NCI-H345 (cell line): ENCODE results near the gene NAALADL2.
"Not testable (repeated sequence)": the region's sequence is repeated elsewhere in the genome, so short reads cannot be mapped to it uniquely, and the experiment has no call there.

Experiments
- DNase-seq: peaks from one replicate; lab custom pipeline; 2025; lab: John Stamatoyannopoulos, UW

NAALADL2 gene

DNA sequence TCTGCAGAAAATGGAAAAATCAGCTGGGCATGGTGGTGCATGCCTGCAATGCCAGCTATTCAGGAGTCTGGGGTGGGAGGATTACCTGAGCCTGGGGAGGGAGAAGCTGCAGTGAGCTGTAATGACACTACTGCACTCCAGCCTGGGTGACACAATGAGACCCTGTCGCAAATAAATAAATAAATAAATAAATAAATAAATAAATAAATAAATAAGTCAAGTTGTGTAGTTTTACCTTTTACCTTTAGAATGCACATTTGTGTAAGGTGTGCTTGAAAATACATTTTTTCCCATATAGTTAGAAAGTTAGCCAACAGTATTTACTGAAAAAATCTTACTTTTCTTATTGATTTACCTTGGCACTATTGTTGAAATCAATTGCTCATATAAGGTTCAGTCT is 515.6 kb downstream of the NAALADL2 start:
- no peak for DNase-seq

DNA sequence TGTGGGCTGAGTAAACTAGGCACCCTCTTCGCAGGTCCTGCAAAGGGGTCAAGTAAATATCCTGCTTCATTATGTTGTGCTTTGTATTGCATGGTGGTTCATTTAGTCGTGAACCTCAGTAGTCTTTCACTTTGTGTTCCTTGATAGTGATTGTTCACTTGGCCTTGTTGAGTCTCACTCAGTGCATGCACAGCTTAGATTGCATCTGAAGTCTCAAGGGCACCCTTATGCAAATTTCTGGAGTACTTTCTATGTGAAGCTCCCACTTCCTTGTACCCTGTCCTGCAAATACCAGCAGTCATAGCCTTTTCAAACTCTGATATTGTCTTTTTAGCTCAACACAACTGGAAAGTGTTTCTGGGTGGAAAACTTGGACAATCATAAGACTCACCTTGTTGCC is 519.2 kb downstream of the NAALADL2 start:
- no peak for DNase-seq

DNA sequence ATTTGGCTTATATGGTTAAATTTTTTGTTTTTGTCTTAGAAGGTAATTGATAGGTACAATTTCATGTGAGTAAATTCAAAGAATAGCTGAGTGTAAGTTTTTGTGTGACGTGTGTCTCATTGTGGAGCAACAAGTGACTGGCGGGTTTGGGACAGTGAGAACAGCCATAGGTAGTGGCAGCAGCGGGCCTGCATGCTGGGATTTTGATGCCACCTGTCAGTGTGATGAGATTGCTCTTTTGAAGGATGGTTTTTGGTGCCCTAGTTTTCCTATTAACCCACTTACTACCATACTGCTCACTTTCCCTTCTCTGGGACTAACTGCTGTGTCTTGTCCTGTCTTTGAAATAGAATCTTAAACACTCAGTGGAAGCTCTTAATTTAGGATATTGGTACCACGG is 522.6 kb downstream of the NAALADL2 start:
- no peak for DNase-seq

DNA sequence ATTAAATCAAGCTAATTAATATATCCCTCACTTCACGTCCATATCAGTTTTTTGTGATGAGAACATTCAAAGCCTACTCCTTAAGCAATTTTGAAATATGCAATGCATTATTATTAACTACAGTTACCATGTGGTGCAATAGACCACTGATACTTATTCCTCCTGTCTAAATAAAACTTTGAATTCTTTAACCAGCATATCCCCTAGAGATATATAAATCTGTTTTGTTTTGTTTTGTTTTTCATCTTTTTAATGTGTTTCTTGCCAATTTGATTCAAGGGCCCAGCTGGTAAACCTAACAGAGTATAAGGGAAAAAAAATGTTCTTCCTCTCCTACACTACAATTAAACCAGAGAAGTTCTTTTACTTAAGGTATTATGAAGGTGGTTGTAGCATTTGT is 524.2 kb downstream of the NAALADL2 start:
- no peak for DNase-seq

- DNase-seq = no peak
Observed at GRCh38 chr3:175383813-175384212, 524.7 kb downstream of the NAALADL2 start.

- DNase-seq = no peak
Observed at GRCh38 chr3:175384569-175384968, 525.4 kb downstream of the NAALADL2 start.

- no peak for DNase-seq
Observed at GRCh38 chr3:175386630-175387029, 527.5 kb downstream of the NAALADL2 start.

DNA sequence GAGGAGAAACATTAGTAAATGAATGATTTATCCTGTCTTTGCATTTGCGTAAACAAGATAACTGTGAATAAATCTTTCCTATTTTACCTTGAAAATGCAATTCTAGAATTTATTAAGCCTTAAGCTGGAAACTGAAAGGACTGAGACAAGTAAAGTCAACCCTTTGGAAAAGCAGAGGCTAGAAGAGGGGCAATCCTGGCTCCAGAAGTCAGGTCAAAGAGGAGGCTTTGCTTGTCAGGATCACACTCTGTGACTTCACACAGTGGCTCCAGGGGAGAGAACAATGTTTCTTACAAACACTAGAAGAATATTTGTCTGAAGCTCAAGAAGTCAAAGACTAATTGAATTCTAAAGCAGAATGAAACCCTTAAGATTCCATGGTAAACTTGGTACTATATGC is 530.4 kb downstream of the NAALADL2 start:
- DNase-seq = no peak

GRCh38 chr3:175391601-175392000 is 532.5 kb downstream of the NAALADL2 start:
- no peak for DNase-seq

GRCh38 chr3:175392653-175393052 is 533.5 kb downstream of the NAALADL2 start:
- no peak for DNase-seq

DNA sequence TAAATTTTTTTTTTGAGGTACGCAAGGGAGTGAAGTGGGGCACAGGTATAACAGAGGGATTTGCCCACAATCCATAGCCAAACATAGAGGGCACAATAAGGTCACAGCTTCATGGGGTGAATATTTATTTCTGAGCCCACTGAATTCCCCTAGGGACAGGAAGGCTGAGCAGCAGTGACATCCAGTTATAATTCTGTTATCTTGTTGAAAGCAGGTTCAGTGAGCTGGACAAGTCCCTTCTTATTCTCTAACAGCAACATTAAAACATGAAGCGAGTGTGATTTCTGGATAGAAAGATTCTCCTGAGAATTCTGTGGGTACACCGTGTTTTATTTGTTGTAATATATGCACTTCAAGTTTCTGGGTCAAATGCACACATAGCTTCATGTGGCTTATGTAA is 538.2 kb downstream of the NAALADL2 start:
- DNase-seq = no peak

DNA sequence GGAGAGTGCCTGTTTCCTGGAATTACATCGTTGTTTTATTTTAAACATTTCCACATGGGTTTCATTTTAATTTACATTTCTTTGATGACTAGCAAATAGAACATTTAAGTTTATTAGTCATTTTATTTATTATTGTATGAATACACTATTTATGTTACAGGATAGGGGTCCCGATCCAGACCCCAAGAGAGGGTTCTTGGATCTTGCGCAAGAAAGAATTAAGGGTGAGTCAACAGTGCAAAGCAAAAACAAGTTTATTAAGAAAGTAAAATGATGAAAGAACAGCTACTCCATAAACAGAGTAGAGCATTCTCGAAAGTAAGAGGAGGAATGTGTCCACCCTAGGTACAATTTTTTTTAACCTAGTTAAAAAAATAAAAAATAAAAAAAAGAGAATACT is 539.5 kb downstream of the NAALADL2 start:
- DNase-seq = no peak

DNA sequence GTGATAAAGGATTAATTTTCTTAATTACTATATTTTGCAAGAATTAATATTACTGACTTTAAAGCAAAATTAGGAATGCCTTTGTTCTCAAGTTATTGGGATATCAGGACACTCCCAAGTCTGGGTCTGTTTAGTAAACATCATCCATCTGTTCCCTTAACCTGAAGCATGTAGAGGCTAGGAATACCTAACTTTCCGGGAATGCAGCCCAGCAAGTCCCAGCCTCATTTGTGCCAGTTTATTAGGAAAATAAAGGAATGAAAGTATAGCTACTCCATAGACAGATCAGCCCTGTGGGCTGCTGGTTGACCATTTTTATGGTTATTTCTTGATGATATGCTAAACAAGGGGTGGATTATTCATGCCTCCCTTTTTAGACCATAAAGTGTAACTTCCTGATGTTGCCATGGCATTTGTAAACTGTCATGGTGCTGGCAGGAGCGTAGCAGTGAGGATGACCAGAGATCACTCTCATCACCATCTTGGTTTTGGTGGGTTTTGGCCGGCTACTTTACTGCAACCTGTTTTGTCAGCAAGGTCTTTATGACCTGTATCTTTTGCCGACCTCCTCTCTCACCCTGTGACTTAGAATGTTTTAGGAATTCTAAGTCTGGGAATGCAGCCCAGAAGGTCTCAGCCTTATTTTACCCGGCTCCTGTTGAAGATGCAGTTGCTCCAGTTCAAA is 540.2 kb downstream of the NAALADL2 start:
- DNase-seq = no peak

- DNase-seq = no peak
Observed at GRCh38 chr3:175404027-175404426, 544.9 kb downstream of the NAALADL2 start.

DNA sequence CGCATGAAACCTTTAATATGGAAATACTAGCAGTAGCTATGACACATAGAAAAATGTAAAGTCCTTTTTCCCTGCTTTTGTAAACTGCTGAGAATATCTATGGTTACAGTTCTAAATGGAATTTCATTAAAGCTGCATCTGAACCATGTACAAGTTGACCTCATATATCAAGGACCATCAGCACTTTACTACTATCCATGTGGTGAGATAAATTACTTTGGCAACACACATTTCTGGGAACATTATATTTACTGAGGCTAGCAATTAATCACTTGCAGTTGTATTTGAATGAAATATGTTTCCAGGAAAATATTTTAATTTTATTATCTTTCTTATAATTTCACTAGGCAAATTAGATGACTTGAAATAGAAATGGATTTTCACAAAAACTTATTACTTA is 545.5 kb downstream of the NAALADL2 start:
- no peak for DNase-seq

GRCh38 chr3:175410251-175410650 is 551.1 kb downstream of the NAALADL2 start:
- DNase-seq = no peak

DNA sequence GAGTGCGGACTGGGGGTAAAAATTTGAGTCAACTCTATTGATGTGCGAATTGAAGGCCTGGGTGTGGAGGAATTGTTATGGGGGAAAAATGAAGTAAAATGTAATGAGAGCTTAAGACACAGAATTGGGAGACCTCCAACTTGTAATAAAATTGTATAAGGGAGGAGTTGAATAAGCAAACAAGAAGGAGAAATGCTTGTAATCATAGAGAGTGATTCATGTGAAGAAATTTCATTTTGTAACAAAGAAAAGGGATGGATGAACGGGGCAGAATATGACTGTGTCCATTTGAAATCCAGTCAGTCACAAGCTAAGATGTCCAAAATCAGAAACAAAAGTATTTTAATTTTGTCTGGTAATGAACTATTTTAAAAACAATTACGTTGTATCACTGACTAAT is 552.3 kb downstream of the NAALADL2 start:
- no peak for DNase-seq

DNA sequence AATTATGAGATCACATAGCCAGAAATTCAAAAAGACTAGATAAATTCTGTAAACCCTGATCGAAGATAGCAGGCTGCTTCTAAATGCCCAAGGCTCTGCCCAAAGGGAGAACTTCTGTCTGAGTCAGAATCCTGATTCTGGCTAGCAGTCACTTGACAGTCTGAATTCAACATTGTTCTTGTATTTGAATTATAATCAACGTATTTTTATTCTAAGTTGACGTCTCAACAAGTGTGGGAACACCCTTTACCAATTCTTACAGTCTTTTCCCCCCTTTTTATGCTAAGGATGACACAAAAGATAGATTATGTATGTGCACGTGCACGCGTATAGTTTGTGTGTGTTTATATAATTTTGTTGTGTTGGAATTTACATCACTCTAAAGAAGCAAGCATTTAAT is 552.8 kb downstream of the NAALADL2 start:
- DNase-seq = no peak

- DNase-seq = no peak
Observed at GRCh38 chr3:175413926-175414325, 554.8 kb downstream of the NAALADL2 start.

- DNase-seq = no peak
Observed at GRCh38 chr3:175416600-175416999, 557.5 kb downstream of the NAALADL2 start.

DNA sequence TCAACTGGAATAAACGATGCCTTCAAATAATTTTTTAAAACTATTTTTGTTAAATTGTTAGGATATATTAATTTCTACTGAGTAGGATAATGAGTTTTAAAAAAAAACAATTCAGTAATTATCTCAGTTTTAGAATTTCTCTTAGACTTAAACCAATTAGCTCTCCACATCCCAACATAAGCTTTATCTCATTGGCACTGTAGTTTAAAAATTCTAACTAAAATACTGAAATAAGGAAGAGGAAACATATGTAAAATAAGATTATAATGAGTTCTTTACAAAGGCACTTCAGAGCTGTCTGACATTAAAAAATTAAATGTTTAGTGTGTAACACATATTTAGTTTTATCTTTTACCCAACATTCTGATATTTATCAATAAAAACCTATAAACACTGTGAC is 558.3 kb downstream of the NAALADL2 start:
- DNase-seq = no peak

GRCh38 chr3:175421902-175422301 is 562.8 kb downstream of the NAALADL2 start:
- DNase-seq = no peak

DNA sequence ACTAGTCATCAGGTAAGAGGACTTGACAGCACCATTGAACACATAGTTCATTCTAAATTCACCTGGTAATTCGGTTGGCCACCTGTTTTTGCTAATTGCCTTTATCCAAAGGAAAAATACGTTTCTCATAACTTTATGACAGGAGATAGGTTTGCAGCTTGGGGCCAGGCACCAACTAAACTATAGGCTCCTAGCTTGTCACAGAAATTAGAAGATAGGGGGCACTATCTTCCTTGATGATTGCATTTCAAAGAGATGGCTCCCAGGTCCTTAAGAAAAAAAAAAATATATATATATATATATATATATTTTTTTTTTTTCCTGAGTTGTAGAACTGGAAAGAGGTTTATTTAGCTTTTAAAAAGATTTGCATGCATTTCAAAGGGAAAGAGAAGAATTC is 563.6 kb downstream of the NAALADL2 start:
- no peak for DNase-seq

DNA sequence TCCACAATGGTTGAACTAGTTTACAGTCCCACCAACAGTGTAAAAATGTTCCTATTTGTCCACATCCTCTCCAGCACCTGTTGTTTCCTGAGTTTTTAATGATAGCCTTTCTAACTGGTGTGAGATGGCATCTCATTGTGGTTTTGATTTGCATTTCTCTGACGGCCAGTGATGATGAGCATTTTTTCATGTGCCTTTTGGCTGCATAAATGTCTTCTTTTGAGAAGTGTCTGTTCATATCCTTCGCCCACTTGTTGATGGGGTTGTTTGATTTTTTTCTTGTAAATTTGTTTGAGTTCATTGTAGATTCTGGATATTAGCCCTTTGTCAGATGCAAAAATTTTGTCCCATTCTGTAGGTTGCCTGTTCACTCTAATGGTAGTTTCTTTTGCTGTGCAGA is 564.7 kb downstream of the NAALADL2 start:
- not testable (repeated sequence) for DNase-seq

DNA sequence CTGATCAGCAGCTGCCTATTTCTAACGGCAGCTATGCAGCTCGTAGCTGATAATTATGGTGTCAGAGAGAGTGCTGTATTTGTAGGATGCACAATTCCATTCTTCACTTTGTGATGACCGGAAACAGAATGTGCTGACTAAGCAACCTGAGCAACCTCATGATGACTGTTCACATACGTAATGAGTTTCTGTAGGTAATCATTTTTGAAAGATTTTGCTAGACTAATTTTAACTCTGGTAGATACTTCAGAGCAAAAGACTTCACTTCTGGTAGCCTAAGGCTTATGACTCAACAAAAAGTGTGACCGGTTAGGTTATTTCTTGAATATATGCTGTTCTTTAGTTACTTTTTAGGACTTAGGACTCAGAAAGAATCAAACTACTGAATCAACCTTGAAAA is 567.7 kb downstream of the NAALADL2 start:
- no peak for DNase-seq
